SKM-1 (cell line): ENCODE results near the gene SUMF1.

Experiments
- DNase-seq: peaks from one replicate; lab custom pipeline; 2025; ENCODE audit not compliant: unreplicated experiment; lab: John Stamatoyannopoulos, UW

The SUMF1 gene

GRCh38 chr3:4466741-4467521 lies at the start of gene SUMF1:
SUMF1 (minus strand) TSS chr3:4467269; CDS start chr3:4467245, 24 bp downstream.
- peak; percentile 63 for DNase-seq

GRCh38 chr3:4515916-4516579 lies 49.0 kb upstream of the SUMF1 start:
- DNase-seq, result no peak

GRCh38 chr3:4514916-4515315 lies 47.8 kb upstream of the SUMF1 start:
- no peak for DNase-seq

GRCh38 chr3:4514321-4514720 lies 47.3 kb upstream of the SUMF1 start:
- no peak for DNase-seq

GRCh38 chr3:4512895-4513616 lies 46.0 kb upstream of the SUMF1 start:
- DNase-seq, result no peak

GRCh38 chr3:4511491-4512262 lies 44.6 kb upstream of the SUMF1 start:
- no peak for DNase-seq

GRCh38 chr3:4509983-4510755 lies 43.1 kb upstream of the SUMF1 start:
- no peak for DNase-seq

- DNase-seq, result no peak
Observed at GRCh38 chr3:4509043-4509442, 42.0 kb upstream of the SUMF1 start.

GRCh38 chr3:4508048-4508981 lies 41.2 kb upstream of the SUMF1 start:
- no peak for DNase-seq

GRCh38 chr3:4507024-4507596 lies 40.0 kb upstream of the SUMF1 start:
- DNase-seq, result no peak

GRCh38 chr3:4506559-4507023 lies 39.5 kb upstream of the SUMF1 start:
- DNase-seq, result no peak

- no peak for DNase-seq
Observed at GRCh38 chr3:4505688-4506558, 38.9 kb upstream of the SUMF1 start.

- peak; percentile 22 for DNase-seq
Observed at GRCh38 chr3:4504340-4505261, 37.5 kb upstream of the SUMF1 start.

GRCh38 chr3:4503050-4503449 lies 36.0 kb upstream of the SUMF1 start:
- no peak for DNase-seq

- no peak for DNase-seq
Observed at GRCh38 chr3:4501927-4502326, 34.9 kb upstream of the SUMF1 start.

- no peak for DNase-seq
Observed at GRCh38 chr3:4501437-4501836, 34.4 kb upstream of the SUMF1 start.

- DNase-seq, result no peak
Observed at GRCh38 chr3:4498446-4498845, 31.4 kb upstream of the SUMF1 start.
